ENCODE results near the gene PSD.

- TF ChIP-seq CTCF (IDR thresholded peaks at IDR 0.05) (no peak), POLR2A (IDR thresholded peaks at IDR 0.05) (no peak)
Measured at GRCh38 chr10:102438374-102438773, 19.8 kb upstream of the PSD start.
